Measurements from ENCODE around the gene TOP3B.

DNA sequence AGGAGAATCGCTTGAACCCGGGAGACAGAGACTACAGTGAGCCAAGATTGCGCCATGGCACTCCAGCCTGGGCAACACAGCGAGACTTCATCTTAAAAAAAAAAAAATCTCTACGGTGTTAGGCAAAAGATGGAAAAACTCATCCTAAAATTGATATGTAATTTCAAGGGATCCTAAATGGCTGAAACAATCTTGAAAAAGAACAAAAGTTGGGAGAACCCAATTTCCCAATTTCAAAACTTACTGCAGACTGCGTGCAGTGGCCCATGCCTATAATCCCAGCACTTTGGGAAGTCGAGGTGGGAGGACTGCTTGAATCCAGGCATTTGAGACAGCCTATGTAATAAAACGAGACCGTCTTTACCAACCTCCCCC lies 31.7 kb upstream of the TOP3B start:
- TF ChIP-seq CTCF (IDR thresholded peaks at IDR 0.05) (no peak), POLR2A (IDR thresholded peaks at IDR 0.05) (no peak), POLR2AphosphoS5 (IDR thresholded peaks at IDR 0.05) (no peak), EP300 (IDR thresholded peaks at IDR 0.05) (no peak)
